MG63 (cell line): ENCODE measurements around the gene OBSCN. TPM values are rescaled to one million over a fixed set of nuclear protein-coding genes. Genes with fewer than 3 reads are reported as not detected.

ENCODE experiments used
- DNase-seq: peaks from one replicate; pipeline ENCODE4 v3.0.0-alpha.2; 2020
- H3K27me3 ChIP-seq: fragments of 250-450 bp; sonication (Bioruptor Pico); 2 replicates; pipeline ENCODE4 v1.5.1; 2020; ENCODE audit warnings: mild to moderate bottlenecking, moderate library complexity
- H3K36me3 ChIP-seq: fragments of 250-450 bp; sonication (Bioruptor Pico); 2 replicates; pipeline ENCODE4 v1.5.1; 2020; ENCODE audit warnings: mild to moderate bottlenecking, moderate library complexity
- H3K4me3 ChIP-seq: fragments of 250-450 bp; sonication (Bioruptor Pico); 2 replicates; pipeline ENCODE4 v1.5.1; 2020; ENCODE audit warnings: mild to moderate bottlenecking, moderate library complexity
- H3K9me3 ChIP-seq: fragments of 250-450 bp; sonication (Bioruptor Pico); 2 replicates; pipeline ENCODE4 v1.5.1; 2020; ENCODE audit warnings: mild to moderate bottlenecking, moderate library complexity
- total RNA-seq: library from RNA; depleted of rRNA; stranded (reverse); fragments of >200 nt; shearing (Covaris generic); gene quantifications from 2 replicates; pipeline ENCODE4 v1.2.3, GENCODE V29; 2014; ENCODE audit warnings: low replicate concordance; rRNA removed

OBSCN gene, protein sequence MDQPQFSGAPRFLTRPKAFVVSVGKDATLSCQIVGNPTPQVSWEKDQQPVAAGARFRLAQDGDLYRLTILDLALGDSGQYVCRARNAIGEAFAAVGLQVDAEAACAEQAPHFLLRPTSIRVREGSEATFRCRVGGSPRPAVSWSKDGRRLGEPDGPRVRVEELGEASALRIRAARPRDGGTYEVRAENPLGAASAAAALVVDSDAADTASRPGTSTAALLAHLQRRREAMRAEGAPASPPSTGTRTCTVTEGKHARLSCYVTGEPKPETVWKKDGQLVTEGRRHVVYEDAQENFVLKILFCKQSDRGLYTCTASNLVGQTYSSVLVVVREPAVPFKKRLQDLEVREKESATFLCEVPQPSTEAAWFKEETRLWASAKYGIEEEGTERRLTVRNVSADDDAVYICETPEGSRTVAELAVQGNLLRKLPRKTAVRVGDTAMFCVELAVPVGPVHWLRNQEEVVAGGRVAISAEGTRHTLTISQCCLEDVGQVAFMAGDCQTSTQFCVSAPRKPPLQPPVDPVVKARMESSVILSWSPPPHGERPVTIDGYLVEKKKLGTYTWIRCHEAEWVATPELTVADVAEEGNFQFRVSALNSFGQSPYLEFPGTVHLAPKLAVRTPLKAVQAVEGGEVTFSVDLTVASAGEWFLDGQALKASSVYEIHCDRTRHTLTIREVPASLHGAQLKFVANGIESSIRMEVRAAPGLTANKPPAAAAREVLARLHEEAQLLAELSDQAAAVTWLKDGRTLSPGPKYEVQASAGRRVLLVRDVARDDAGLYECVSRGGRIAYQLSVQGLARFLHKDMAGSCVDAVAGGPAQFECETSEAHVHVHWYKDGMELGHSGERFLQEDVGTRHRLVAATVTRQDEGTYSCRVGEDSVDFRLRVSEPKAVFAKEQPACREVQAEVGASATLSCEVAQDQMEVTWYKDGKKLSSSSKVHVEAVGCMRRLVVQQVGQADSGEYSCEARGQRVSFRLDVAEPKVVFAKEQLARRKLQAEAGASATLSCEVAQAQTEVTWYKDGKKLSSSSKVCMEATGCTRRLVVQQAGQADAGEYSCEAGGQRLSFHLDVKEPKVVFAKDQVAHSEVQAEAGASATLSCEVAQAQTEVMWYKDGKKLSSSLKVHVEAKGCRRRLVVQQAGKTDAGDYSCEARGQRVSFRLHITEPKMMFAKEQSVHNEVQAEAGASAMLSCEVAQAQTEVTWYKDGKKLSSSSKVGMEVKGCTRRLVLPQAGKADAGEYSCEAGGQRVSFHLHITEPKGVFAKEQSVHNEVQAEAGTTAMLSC (N-terminal part only)
- 1.8 and 2.8 TPM in 2 replicates for total RNA-seq

DNA sequence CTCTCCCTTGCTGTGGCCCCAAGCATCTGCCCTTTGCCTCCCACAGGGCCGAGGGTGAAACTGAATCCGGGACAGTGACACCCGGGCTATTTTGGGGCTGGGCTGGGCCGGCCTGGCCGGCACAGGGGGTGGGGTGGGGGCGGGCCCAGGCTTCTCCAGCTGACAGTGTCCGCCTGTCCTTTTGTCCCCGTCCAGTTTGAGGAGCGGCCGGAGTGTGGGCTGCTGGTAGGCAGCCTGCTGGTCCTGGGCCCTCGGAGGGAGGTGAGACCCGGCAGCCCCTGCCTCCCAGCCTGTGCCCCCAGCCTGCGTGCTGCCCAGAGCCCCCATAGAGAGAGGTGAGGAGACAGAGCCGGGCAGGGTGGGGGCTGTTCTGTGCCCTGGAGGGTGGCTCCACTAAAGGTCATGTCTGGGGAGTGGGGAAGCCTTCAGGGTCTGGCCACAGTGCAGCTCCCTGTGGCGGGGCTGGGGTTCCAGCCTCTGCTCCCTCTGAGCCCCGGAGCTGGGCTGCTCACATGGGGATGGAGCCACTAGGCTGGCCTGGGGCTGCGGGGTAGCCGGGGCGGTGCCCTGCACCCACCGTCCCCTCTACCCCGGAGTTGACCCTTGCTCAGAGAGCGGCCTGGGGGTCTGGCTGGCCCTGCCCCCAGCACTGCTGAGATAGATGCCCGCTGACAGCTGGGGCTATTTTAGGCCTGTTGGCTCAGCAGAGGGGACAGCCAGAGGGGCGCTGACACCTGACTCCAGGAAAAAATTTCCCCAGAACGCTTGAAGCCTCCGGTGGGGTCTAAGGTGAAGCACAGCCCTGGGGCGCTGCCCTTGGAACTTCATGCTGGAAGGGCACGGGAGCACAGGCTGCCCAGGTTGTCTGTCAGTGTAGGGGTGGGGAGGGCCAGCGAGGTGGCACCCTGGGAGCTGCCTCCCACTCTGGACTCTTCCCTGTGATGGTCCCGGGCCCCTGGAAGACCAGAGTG is at the start of gene OBSCN:
OBSCN (plus strand) TSS at position 194 of the 971 bp plus-strand sequence. CDS start 3,740 bp downstream, outside the sequence.
- no peak for DNase-seq
- no peaks in the 10 kb centered on the region for H3K9me3 ChIP-seq
- H3K36me3 ChIP-seq: no peaks in the 10 kb centered on the region
- no peaks in the 10 kb centered on the region for H3K27me3 ChIP-seq
- H3K4me3 ChIP-seq: no peak within 1 kb of the TSS

DNA sequence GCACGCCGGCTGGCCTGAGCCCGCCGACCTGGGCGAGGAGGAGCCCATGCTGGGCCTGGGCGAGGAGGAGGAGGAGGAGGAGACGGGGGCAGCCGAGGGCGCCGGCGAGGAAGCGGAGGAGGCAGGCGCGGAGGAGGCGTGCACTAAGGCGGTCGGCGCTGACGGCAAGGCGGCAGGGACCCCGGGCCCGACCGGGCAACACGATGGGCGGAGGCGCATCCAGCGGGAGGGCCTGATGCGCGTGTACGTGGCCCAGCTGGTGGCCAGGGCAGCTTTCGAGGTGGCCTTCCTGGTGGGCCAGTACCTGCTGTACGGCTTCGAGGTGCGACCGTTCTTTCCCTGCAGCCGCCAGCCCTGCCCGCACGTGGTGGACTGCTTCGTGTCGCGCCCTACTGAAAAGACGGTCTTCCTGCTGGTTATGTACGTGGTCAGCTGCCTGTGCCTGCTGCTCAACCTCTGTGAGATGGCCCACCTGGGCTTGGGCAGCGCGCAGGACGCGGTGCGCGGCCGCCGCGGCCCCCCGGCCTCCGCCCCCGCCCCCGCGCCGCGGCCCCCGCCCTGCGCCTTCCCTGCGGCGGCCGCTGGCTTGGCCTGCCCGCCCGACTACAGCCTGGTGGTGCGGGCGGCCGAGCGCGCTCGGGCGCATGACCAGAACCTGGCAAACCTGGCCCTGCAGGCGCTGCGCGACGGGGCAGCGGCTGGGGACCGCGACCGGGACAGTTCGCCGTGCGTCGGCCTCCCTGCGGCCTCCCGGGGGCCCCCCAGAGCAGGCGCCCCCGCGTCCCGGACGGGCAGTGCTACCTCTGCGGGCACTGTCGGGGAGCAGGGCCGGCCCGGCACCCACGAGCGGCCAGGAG is 49.5 kb upstream of the OBSCN start:
- Histone ChIP-seq H3K9me3 (no peaks in the 10 kb centered on the region), H3K4me3 (no peak overlapping the region), H3K27me3 (no peaks in the 10 kb centered on the region), H3K36me3 (no peaks in the 10 kb centered on the region)
- DNase-seq: no peak

DNA sequence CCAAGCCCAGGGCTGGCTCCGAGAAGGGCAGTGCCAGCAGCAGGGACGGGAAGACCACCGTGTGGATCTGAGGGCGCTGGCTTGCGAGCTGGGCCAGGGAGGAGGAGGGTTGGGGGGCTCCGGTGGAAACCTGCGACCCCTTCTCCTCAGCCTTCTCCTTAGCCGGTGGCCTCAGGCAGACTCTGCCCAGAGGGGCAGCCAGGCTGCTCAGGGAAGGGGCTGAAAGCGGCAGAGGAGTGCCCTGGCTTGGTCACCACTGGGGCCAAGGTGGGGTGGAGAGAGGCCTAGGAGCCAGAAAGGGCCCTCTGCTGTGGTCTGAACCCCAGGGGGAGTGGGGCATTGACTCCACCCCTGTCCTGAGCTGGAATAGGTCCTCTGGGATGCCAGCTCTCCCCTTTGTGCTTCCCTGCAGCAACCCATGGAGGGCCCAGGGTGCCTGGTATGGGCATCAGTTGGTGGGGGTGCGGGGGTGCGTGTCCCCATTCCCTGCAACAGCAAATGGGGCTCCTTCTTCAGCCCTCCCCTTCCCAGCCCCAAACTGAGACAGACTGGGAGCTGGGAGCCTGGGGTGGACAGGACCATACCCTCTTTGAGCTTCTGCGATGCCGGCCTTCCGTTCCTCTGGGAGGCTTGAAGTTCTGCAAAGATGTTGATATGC is 48.7 kb upstream of the OBSCN start:
- Histone ChIP-seq H3K36me3 (no peaks in the 10 kb centered on the region), H3K4me3 (no peak overlapping the region), H3K27me3 (no peaks in the 10 kb centered on the region), H3K9me3 (no peaks in the 10 kb centered on the region)
- DNase-seq: no peak

DNA sequence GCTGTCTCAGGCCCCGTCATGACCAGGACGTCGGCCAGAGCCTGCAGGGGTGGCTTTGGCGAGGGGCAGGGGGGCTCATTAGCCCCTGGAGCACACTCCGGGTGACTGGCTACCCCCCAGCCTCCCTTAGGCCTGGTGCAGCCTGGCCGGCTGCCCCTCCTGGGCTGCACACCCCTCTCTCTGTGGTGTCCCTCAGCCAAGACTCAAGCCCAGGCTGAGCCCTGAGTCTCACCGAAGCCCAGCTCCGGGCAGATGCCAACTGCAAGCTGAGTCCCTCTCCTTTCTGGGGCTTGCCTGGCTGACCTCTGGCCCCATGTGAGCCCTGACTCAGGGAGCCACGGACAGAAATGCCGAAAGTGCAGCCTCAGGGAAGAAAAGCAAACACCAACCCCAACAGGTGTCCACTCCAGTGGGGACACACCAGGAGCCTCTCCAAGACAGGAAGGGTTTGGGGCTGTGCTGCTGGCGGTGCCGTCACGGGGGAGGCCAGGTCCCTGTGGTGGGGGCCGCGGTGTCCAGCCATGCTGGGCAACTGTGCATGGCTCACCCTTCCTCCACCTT is 47.6 kb upstream of the OBSCN start:
- DNase-seq: no peak
- Histone ChIP-seq H3K4me3 (no peak overlapping the region), H3K27me3 (no peaks in the 10 kb centered on the region), H3K9me3 (no peaks in the 10 kb centered on the region), H3K36me3 (no peaks in the 10 kb centered on the region)

DNA sequence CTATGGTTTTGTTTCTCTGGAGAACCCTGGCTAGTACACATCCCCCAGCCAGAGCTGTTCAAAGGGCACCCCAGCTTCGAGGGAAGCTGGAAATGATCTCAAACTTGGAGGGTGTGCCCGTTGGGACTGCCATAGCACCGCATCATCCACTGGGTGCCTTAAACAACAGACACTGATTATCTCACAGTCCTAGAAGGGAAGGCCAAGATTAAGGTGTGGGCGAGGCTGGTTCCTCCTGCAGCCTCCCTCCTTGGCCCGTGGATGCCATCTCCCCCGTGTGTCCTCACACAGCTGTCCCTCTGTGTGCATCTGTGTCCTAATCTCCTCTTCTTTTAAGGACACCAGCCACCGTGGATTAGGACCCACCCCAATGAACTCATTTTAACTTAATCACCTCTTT is 46.5 kb upstream of the OBSCN start:
- Histone ChIP-seq H3K4me3 (no peak overlapping the region), H3K36me3 (no peaks in the 10 kb centered on the region), H3K27me3 (no peaks in the 10 kb centered on the region), H3K9me3 (no peaks in the 10 kb centered on the region)
- no peak for DNase-seq

DNA sequence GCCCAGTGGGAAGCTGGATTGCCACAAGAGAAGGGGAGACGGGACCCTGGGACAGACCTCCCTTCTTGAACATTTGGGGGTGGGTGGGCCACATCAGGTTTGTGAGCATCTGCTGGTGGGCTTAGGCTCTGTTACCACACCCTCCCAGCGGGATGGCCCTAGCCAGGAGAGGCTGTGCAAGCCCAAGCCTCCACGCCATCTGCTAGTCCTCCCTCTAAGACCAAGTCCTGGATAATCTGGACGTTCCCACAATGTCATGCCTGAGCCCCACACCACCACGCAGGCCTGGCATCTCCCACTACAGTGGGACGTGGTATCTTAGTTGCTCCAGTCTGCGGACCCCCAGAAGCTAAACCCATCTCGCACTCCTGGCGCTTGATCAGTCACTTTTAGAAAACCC is 46.0 kb upstream of the OBSCN start:
- H3K27me3 ChIP-seq: no peaks in the 10 kb centered on the region
- no peaks in the 10 kb centered on the region for H3K9me3 ChIP-seq
- H3K4me3 ChIP-seq: no peak overlapping the region
- DNase-seq: no peak
- H3K36me3 ChIP-seq: no peaks in the 10 kb centered on the region; the same call in 1 of the 2 replicates

DNA sequence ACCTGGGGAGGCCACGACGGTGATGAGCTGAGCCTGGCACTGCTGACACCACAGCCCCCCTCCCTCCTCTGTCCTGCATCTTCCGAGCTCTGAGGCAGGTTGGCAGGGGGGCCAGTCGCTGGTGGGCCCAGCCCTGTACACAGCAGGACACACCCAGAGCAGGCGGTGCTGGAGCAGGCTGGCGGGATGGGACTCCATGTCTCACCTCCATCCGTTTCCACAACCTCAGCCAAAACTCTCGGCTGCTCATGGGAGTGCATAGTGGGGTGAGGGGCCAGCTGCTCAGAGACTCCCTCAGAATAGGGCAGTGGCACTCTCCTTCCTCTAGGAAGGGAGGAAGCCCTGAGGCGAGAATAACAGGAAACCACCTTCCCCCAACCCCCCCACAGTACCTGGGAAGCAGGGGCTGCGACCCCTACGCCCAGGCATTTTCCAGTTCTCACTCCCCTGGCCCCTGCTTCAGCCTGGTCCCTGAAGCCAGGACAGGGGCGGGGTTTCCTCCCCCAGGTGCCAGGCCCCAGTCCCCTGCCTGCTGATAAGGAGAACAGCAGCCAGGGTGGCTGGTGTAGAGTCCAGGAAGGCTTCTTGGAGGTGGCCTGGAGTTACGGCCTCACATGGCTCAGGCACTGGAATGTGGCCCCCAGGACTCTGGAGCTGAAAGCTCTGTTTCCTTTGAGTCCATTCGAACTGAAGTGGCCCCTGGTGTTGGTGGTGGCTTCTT is 45.4 kb upstream of the OBSCN start:
- DNase-seq: no peak

DNA sequence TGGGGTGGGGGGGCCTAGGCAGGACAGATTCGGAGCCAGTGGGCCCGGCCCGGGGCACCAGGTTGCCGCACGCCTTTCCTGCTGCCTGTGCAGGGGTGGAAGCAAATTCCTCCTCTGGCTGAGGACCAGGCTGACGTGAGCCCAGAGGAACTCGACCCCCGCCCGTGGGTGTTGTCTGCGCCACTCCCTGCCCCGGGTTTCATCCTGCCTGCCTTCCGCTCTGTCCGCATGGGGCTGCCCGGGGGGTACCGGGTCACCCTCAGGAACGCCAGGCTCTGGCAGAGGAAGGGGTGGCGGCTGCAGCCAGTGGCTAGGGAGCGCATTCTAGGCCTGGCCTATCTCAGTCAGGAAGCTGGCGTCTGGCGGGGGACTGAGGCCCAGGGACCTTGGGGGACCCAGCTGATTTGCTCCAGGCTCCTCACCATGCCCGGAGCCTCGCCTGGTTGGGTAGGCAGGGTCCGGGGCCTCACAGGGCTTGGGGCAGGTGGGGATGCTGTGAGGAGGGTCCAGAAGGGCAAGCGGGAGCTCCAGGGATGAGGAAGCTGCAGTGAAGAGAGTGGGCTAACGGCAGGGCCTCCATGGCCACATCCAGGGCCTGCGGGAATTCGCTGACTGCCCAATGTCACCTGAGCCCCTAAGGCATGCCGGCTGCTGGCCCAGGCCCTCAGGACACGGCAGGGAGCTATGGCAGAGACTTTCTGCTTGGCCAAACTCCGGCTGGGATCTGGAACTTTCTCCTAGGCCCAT is 44.7 kb upstream of the OBSCN start:
- Histone ChIP-seq H3K36me3 (no peaks in the 10 kb centered on the region; the same call in 1 of the 2 replicates), H3K9me3 (no peaks in the 10 kb centered on the region), H3K4me3 (no peak overlapping the region), H3K27me3 (no peaks in the 10 kb centered on the region)
- peak; percentile 28 for DNase-seq

More for the DNA sequence above, 45.4 kb upstream of the OBSCN start:
- H3K27me3 ChIP-seq: no peaks in the 10 kb centered on the region
- no peaks in the 10 kb centered on the region; the same call in 1 of the 2 replicates for H3K36me3 ChIP-seq
- no peak overlapping the region for H3K4me3 ChIP-seq
- H3K9me3 ChIP-seq: no peaks in the 10 kb centered on the region

DNA sequence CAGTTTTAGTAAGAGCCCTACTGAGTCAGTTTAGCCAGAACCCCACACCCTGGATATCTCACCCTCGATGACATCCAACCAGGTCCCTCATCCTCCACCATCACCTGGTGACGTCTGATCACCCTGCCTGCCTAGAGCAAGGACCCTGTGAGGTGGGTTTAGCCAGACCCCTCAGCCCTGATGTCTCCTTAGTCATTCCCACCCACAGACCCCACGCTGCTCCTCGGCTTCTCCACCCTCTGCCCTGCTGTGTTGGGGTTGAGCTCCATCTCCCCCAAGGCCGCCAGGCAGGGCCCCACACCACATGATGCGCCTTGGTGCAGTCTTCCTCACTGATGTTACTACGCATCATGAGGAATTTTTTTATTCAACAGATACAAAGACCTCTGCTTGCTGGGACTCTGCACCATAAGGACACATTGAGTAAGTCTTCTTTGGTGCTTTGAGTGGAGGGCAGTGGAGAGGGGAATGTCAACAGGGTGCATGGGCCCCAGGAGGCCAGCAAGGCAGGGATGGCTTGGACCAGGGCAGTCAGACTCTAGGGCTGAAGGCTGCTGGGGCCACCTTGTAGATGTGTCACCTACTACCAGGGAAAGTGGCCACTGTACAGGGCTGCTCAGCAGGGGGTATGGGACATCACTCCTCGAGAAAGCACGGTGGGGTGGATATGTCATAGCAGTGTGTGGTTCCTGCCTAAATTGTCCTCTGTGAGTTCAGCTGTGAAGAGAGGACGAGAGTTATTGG is 43.9 kb upstream of the OBSCN start:
- Histone ChIP-seq H3K9me3 (no peaks in the 10 kb centered on the region), H3K27me3 (no peaks in the 10 kb centered on the region), H3K4me3 (no peak overlapping the region), H3K36me3 (no peaks in the 10 kb centered on the region; the same call in 1 of the 2 replicates)
- no peak for DNase-seq

DNA sequence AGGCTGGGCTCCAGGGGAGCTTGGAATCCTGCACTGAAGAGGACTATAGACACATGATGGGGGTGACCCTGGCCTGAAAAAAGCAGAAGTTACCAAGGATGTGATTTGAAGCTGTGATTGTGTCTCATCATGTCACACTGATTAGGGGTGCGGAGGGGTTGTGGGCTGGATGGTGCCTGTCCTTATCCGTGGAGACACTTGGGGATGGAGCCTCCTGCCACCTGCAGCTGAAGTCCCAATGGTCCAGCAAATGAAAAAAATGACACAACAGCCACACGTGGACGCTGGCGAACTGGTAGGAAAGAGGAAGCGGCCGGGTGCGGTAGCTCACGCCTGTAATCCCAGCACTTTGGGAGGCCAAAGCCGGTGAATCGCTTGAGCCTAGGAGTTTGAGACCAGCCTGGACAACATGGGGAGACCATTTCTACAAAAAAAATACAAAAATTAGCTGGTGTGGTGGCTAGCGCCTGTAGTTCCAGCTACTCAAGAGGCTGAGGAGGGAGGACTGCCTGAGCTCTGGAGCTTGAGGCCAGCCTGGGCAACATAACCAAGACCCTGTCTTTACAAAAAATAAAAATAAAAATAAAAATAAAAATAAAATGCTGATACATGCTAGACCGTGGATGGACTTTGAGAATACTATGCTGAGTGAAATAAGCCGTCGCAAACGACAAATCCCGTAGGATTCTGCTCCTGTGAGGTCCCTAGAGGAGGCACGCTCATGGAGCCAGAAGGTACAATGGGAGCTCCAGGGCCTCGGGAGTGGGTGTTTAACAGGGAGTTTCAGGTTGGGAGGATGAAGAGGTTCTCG is 43.1 kb upstream of the OBSCN start:
- H3K36me3 ChIP-seq: no peaks in the 10 kb centered on the region; the same call in 1 of the 2 replicates
- peak overlapping the region; percentile 59 for H3K4me3 ChIP-seq
- DNase-seq: no peak
- H3K9me3 ChIP-seq: no peaks in the 10 kb centered on the region
- no peaks in the 10 kb centered on the region for H3K27me3 ChIP-seq

DNA sequence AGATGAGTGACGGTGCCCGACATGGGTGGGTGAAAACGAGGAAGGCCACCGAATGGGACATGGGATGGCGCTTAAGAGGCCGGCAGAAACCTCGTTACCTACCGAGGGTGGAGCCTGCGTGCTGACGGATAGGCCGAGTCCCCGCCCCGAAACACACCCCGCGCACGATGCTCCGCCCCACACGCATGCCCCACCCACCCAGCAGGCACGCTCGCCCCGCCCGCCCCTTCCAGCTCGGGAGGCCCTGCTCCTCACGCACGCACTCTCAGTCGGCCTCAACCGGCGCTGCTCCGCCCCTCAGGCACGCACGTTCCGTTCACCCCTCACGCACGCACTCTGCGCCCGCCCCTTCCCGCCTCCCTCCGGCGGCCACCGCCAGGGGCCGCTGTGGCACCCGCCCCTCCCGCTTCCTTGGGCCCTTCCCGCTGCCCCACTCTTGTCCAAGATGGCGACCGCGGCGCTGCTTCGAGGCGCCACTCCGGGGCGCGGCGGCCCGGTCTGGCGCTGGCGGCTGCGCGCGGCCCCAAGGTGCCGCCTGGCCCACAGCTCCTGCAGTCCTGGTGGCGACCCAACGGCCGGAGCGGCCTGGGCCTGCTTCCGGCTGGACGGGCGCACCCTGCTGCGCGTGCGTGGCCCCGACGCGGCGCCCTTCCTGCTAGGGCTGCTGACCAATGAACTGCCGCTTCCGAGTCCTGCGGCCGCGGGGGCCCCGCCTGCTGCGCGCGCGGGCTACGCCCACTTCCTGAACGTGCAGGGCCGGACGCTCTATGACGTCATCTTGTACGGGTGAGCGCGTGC is 42.3 kb upstream of the OBSCN start, which contains the start of gene IBA57:
IBA57 (plus strand) TSS at position 433 of the 798 bp plus-strand sequence; CDS start at position 446, 13 bp downstream.
- Histone ChIP-seq H3K27me3 (no peaks in the 10 kb centered on the region), H3K4me3 (peak within 1 kb of the TSS; percentile 59), H3K9me3 (no peaks in the 10 kb centered on the region), H3K36me3 (no peaks in the 10 kb centered on the region; the same call in 1 of the 2 replicates)
- DNase-seq: peak; percentile 99
